Adrenal gland (tissue), 12 donors: ENCODE data around the gene ADCY1. TPM values are rescaled to one million over a fixed set of nuclear protein-coding genes. Genes with fewer than 3 reads are reported as not detected.

ENCODE experiments used
- DNase-seq, 7 donors: peaks; one replicate each; pipeline ENCODE4 v3.0.0-alpha.2; 2019 to 2020
- H3K27ac ChIP-seq, 5 donors: fragments of 200-600 bp; sonication (generic) in 4 of 5; 1 replicate in 3 of 5; 2 replicates in 2 of 5; pipeline versions ENCODE4 v1.5.1 to v1.8.0; 2016 to 2020; ENCODE audit warnings: mild to moderate bottlenecking in 1 of 5
- H3K27me3 ChIP-seq: fragments of 200-600 bp; 2 replicates; pipeline ENCODE4 v1.8.0; 2021
- H3K36me3 ChIP-seq, 2 donors: fragments of 200-600 bp; replicated peaks in 1 of 2; 1 replicate in 1 of 2; 2 replicates in 1 of 2; pipeline versions ENCODE4 v1.5.1 to v1.8.0; 2018 to 2022
- H3K4me1 ChIP-seq, 2 donors: fragments of 200-600 bp; replicated peaks in 1 of 2; 1 replicate in 1 of 2; 2 replicates in 1 of 2; pipeline versions ENCODE4 v1.5.1 to v1.8.0; 2018 to 2021
- H3K4me3 ChIP-seq, 4 donors: fragments of 200-600 bp; sonication (generic) in 3 of 4; one replicate each; pipeline ENCODE4 v1.5.1; 2016 to 2018
- H3K9me3 ChIP-seq, 3 donors: fragments of 200-600 bp; sonication (generic) in 1 of 3; replicated peaks in 1 of 3; 1 replicate in 2 of 3; 2 replicates in 1 of 3; pipeline versions ENCODE4 v1.5.1 to v1.8.0; 2016 to 2021
- CTCF ChIP-seq, 6 experiments: fragments of 450-650 bp in 4 of 6; fragments of 200-600 bp in 2 of 6; sonication (generic) in 1 of 6; IDR thresholded peaks; 1 replicate in 5 of 6; 2 replicates in 1 of 6; pipeline versions ENCODE4 v1.5.1 to v1.8.0; 2016 to 2021; ENCODE audit warnings: antibody characterized with exemption in 6 of 6, mild to moderate bottlenecking in 2 of 6, moderate library complexity in 1 of 6
- POLR2A ChIP-seq, 2 donors: fragments of 450-650 bp; IDR thresholded peaks; one replicate each; pipeline ENCODE4 v1.6.1; 2017; ENCODE audit warnings: antibody characterized with exemption in 2 of 2, mild to moderate bottlenecking in 2 of 2, moderate library complexity in 1 of 2
- WGBS, 4 donors: extraction: QIAGEN DNeasy Blood & Tissue Kit in 2 of 4; methylation state at CpG; one replicate each; pipeline versions ENCODE4 v1.1.5 to v1.1.7; 2013 to 2017; 5-methylcytosine and 5-hydroxymethylcytosine counted together
- intact Hi-C, 2 donors: fragments of 100-400 bp; cut with DNase I; formaldehyde crosslinking; loops; one replicate each; pipeline versions ENCODE4 v1.14.1 to v1.15.0; 2022 to 2023
- polyA plus RNA-seq, 3 donors: library from polyadenylated mRNA; stranded (reverse); fragments of 200-250 nt in 2 of 3; fragments of 350-450 nt in 1 of 3; fragmentation: Illumina TruSeq in 1 of 3; extraction: RNeasy Lipid Tissue Mini Kit (QIAGEN cat#74804) in 1 of 3; gene quantifications; one replicate each; pipeline ENCODE4 v1.2.3, GENCODE V29; 2013 to 2014
- total RNA-seq, 9 donors: library from RNA; depleted of rRNA in 4 of 9; stranded (reverse); fragments of >200 nt in 4 of 9; fragments of 120-200 nt in 1 of 9; fragmentation: NEBNext Ultra II Directional in 1 of 9; extraction: Animal tissue kit (Norgen Biotek cat#: 25700) in 1 of 9; gene quantifications; one replicate each; pipeline versions ENCODE4 v1.1.0 to v1.2.4, GENCODE V29; 2013 to 2023
- donor health status: healthy with polysubstance abuse.
- donor health status: Bipolar disorder and iron deficiency.
- donor health status: DM: yes; HTN: yes; CAD: no.
- donor health status: DM: no; HTN: no; CAD: no.
- donor health status: DM: no; HTN: no; CAD: no.
- donor health status: DM: yes; HTN: yes; CAD: no.

The ADCY1 gene
- total and polyA plus RNA-seq, 12 donors, result 0.88 to 9.5 (median 4.2) TPM

- Histone ChIP-seq H3K4me3 (no peak overlapping the region), H3K4me1 (peaks cover 0 to 9% of the 10 kb centered on the region in 2 donors), H3K27ac (no peak overlapping the region), H3K27me3 (peaks cover 10% of the 10 kb centered on the region), H3K36me3 (no peaks in the 10 kb centered on the region), H3K9me3 (no peaks in the 10 kb centered on the region)
- WGBS, 4 donors, result 67 to 100% (median 88%) methylated on average over 1 of the region's 1 CpG; no CpG with 5 or more reads in 1 of the 4 donors
- intact Hi-C loops, result no loop called here
- TF ChIP-seq CTCF (IDR thresholded peaks at IDR 0.05) (no peak), POLR2A (IDR thresholded peaks at IDR 0.05) (no peak)
- no peak for DNase-seq
Observed at GRCh38 chr7:45578467-45578866, 4.3 kb downstream of the ADCY1 start.

- no peak overlapping the region for H3K27ac ChIP-seq
- 68 to 75% (median 73%) methylated on average over 4 to 7 of the region's 7 CpGs for WGBS, 4 donors
- TF ChIP-seq POLR2A (IDR thresholded peaks at IDR 0.05) (no peak), CTCF (IDR thresholded peaks at IDR 0.05) (no peak)
- H3K4me3 ChIP-seq, result no peak overlapping the region
- H3K9me3 ChIP-seq, result no peaks in the 10 kb centered on the region
- DNase-seq, result no peak
- intact Hi-C loops, result no loop called here
- H3K27me3 ChIP-seq, result peaks cover 10% of the 10 kb centered on the region
- H3K4me1 ChIP-seq, result peaks cover 0 to 5% of the 10 kb centered on the region in 2 donors
- no peaks in the 10 kb centered on the region for H3K36me3 ChIP-seq
Observed at GRCh38 chr7:45579391-45579801, 5.2 kb downstream of the ADCY1 start.

DNA sequence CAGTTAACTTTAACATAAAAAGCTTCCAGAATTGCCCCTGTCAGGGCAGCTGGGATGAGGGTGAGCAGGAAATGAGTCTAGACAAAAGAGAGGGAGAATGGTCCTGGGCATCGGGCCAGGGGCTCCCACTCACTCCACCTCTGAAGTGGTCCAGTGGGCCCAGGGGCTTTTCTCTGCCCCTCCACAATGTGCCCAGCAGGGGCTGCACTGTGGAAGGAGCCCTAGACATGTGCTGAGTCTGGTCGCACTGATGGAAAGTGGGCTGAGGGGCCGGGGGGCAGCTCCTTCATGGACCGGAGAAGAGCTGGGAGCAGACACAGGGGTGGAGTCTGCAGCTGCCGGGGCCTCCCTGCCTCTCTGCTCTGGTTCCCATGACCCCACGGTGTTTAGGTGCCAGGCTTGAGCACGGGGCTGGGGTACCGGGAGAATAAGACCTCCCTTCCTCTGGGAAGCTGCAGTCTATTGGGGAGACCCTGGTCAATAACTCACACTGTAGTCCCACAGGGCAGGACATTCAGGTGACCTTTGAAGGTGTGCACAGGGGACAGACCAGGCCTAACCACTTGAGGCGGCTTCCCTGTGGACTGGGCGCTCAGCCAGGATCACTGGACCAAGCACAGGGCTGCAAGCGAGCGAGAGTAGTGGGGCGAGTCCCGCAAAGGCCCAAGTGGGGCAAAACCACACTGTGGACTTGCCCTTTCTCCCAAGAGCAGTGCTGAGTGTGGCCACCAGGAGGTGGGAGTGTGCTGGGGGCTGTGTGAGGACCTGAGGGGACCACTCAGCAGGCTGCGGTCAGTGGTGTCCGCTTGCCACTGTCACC is 6.1 kb downstream of the ADCY1 start:
- Histone ChIP-seq H3K9me3 (no peaks in the 10 kb centered on the region), H3K36me3 (no peaks in the 10 kb centered on the region), H3K4me1 (no peaks in the 10 kb centered on the region), H3K27me3 (peaks cover 3% of the 10 kb centered on the region), H3K27ac (no peak overlapping the region), H3K4me3 (no peak overlapping the region)
- DNase-seq, result no peak
- intact Hi-C loops, result no loop called here
- TF ChIP-seq POLR2A (IDR thresholded peaks at IDR 0.05) (no peak), CTCF (IDR thresholded peaks at IDR 0.05) (peak in 2 of 6 experiments; percentile 16 to 28)
- 88 to 95% (median 90%) methylated on average over 7 to 16 of the region's 16 CpGs for WGBS, 4 donors

DNA sequence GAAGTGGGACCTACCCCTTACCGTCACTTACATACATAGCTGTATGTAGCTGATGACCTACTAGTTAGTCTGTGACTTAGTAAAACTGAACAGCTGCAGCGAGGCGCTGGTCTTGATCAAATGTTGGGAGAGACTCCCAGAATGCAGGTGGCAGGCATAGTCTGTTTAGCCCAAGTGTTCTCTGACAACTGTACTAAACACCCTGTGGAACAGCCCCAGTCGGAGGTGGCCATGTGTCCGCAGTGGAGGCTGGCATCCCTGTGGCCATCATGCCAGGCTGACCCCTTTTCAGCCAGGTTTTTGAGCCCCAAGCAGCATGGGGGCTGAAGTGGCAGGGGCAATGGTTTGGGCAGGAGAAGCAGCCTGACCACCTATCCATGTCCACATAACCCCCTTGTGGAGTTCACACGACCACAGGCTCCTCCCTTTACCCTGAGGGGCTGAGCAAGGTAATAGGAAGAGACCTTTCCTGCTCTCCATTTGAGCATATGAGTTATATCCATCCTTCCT is 7.2 kb downstream of the ADCY1 start:
- DNase-seq, result no peak
- H3K27me3 ChIP-seq, result no peaks in the 10 kb centered on the region
- H3K9me3 ChIP-seq, result no peaks in the 10 kb centered on the region
- 71 to 88% (median 79%) methylated on average over 2 to 6 of the region's 6 CpGs for WGBS, 4 donors
- H3K4me1 ChIP-seq, result no peaks in the 10 kb centered on the region
- H3K27ac ChIP-seq, result no peak overlapping the region
- H3K4me3 ChIP-seq, result no peak overlapping the region
- H3K36me3 ChIP-seq, result no peaks in the 10 kb centered on the region
- TF ChIP-seq POLR2A (IDR thresholded peaks at IDR 0.05) (no peak), CTCF (IDR thresholded peaks at IDR 0.05) (no peak)
- intact Hi-C loops, result no loop called here
